GM23338 (cell line): Measurements from ENCODE around the gene PRAMEF1. TPM values are rescaled to one million over a fixed set of nuclear protein-coding genes. Genes with fewer than 3 reads are reported as not detected.

ENCODE experiments used
- ATAC-seq: fragments of 200-7000 bp; cut with Tn5 transposase; 3 replicates; pipeline ENCODE4 v1.9.1; 2020
- DNase-seq: peaks from one replicate; pipeline ENCODE4 v3.0.0-alpha.2; 2015; ENCODE audit warnings: low spot score
- H2AFZ ChIP-seq: fragments of 200-600 bp; sonication (generic); 2 replicates; pipeline ENCODE4 v1.8.0; 2016; ENCODE audit warnings: antibody characterized with exemption, mild to moderate bottlenecking, moderate library complexity
- H3F3A ChIP-seq: fragments of 200-600 bp; sonication (generic); replicated peaks from 2 replicates; pipeline ENCODE4 v1.8.0; 2017; ENCODE audit warnings: antibody characterized with exemption, mixed run types, low read depth
- H3K27ac ChIP-seq: fragments of 200-600 bp; sonication (generic); 2 replicates; pipeline ENCODE4 v1.6.1; 2016; ENCODE audit warnings: low read depth
- H3K27me3 ChIP-seq: fragments of 200-600 bp; sonication (generic); 2 replicates; pipeline ENCODE4 v1.8.0; 2016; ENCODE audit warnings: mild to moderate bottlenecking, mixed run types, moderate library complexity; ENCODE audit not compliant: insufficient read depth
- H3K36me3 ChIP-seq: fragments of 200-600 bp; sonication (generic); 2 replicates; pipeline ENCODE4 v1.8.0; 2016; ENCODE audit warnings: mild to moderate bottlenecking; ENCODE audit not compliant: insufficient read depth
- H3K4me1 ChIP-seq: fragments of 200-600 bp; sonication (generic); 2 replicates; pipeline ENCODE4 v1.8.0; 2016; ENCODE audit warnings: mild to moderate bottlenecking, moderate library complexity; ENCODE audit not compliant: insufficient read depth
- H3K4me2 ChIP-seq: fragments of 200-600 bp; sonication (generic); 2 replicates; pipeline ENCODE4 v1.7.1; 2017; ENCODE audit warnings: mixed run types
- H3K4me3 ChIP-seq: fragments of 200-600 bp; sonication (generic); 2 replicates; pipeline ENCODE4 v1.6.1; 2016; ENCODE audit warnings: mixed run types
- H3K79me2 ChIP-seq: fragments of 200-600 bp; sonication (generic); replicated peaks from 2 replicates; pipeline ENCODE4 v1.8.0; 2017; ENCODE audit warnings: mild to moderate bottlenecking; ENCODE audit not compliant: insufficient read depth
- H3K9me2 ChIP-seq: fragments of 200-600 bp; sonication (generic); 2 replicates; pipeline ENCODE4 v1.8.0; 2017; ENCODE audit not compliant: insufficient read depth
- H4K20me1 ChIP-seq: fragments of 200-600 bp; sonication (generic); replicated peaks from 2 replicates; pipeline ENCODE4 v1.8.0; 2017; ENCODE audit warnings: mild to moderate bottlenecking; ENCODE audit not compliant: insufficient read depth
- H3K27ac Mint-ChIP-seq: 2 replicates; pipeline ENCODE4 v1.8.0; 2020; ENCODE audit warnings: inconsistent platforms, mild to moderate bottlenecking, moderate library complexity, mixed read lengths
- H3K27me3 Mint-ChIP-seq: 3 replicates; pipeline ENCODE4 v1.8.0; 2022; ENCODE audit warnings: low read depth, mild to moderate bottlenecking, moderate library complexity, mixed read lengths, inconsistent platforms; ENCODE audit not compliant: insufficient read depth, poor library complexity
- H3K36me3 Mint-ChIP-seq: 3 replicates; pipeline ENCODE4 v1.8.0; 2021; ENCODE audit warnings: low read depth, mild to moderate bottlenecking, inconsistent platforms, moderate library complexity, mixed read lengths
- H3K4me1 Mint-ChIP-seq: 3 replicates; pipeline ENCODE4 v1.8.0; 2020; ENCODE audit warnings: mild to moderate bottlenecking, inconsistent platforms, mixed read lengths
- H3K4me3 Mint-ChIP-seq: 3 replicates; pipeline ENCODE4 v1.8.0; 2021; ENCODE audit warnings: moderate library complexity, mild to moderate bottlenecking, inconsistent platforms, mixed read lengths
- H3K9me3 Mint-ChIP-seq: 3 replicates; pipeline ENCODE4 v1.8.0; 2020; ENCODE audit warnings: moderate library complexity, mild to moderate bottlenecking, inconsistent platforms, mixed read lengths
- CTCF ChIP-seq, 2 experiments: fragments of 200-600 bp in 1 of 2; sonication (generic) in 1 of 2; conservative IDR thresholded peaks; 2 replicates each; pipeline versions ENCODE4 v1.5.1 to v1.6.1; 2016 to 2017; ENCODE audit warnings: antibody characterized with exemption in 2 of 2, low read depth in 2 of 2, mild to moderate bottlenecking in 2 of 2, moderate library complexity in 1 of 2
- ETS1 ChIP-seq: IDR thresholded peaks from 2 replicates; pipeline ENCODE4 v1.6.1; 2016; ENCODE audit warnings: antibody characterized with exemption
- EZH2 ChIP-seq: fragments of 200-600 bp; sonication (generic); IDR thresholded peaks from one replicate; pipeline ENCODE4 v1.8.0; 2017; ENCODE audit warnings: antibody characterized with exemption, mild to moderate bottlenecking, low read depth; ENCODE audit not compliant: unreplicated experiment
- NANOG ChIP-seq: IDR thresholded peaks from 2 replicates; pipeline ENCODE4 v1.6.1; 2016; ENCODE audit warnings: antibody characterized with exemption, borderline replicate concordance
- REST ChIP-seq: IDR thresholded peaks from one replicate; pipeline ENCODE4 v1.6.1; 2018; ENCODE audit warnings: antibody characterized with exemption; ENCODE audit not compliant: unreplicated experiment
- ZNF114 ChIP-seq: fragments of 250-450 bp; sonication (Bioruptor Pico); IDR thresholded peaks from 2 replicates; pipeline ENCODE4 v1.5.0; 2020; ENCODE audit warnings: mild to moderate bottlenecking, moderate library complexity
- ZNF331 ChIP-seq: fragments of 250-450 bp; sonication (Bioruptor Pico); IDR thresholded peaks from 2 replicates; pipeline ENCODE4 v1.5.0; 2020; ENCODE audit warnings: low read depth, mild to moderate bottlenecking, moderate library complexity
- polyA plus RNA-seq: library from polyadenylated mRNA; unstranded; fragments of >200 nt; fragmentation: Nextera tagmentation; extraction: Ambion mirVana; gene quantifications from 2 replicates; pipeline ENCODE4 v1.2.1, GENCODE V29; 2016
- total RNA-seq: library from RNA; depleted of rRNA; stranded (reverse); fragments of >200 nt; shearing (Covaris generic); gene quantifications from 2 replicates; pipeline ENCODE4 v1.2.3, GENCODE V29; 2014

The PRAMEF1 gene
- total and polyA plus RNA-seq, 2 experiments from 2014 or later = not detected

- H3K4me1 ChIP-seq = no peaks in the 10 kb centered on the region
- DNase-seq (no peak), ATAC-seq (no peak)
- no peak overlapping the region for H3K27ac ChIP-seq
- H3F3A ChIP-seq = no peaks in the 10 kb centered on the region
- no peaks in the 10 kb centered on the region for H3K27me3 ChIP-seq
- no peaks in the 10 kb centered on the region; the same call in 2 of the 3 replicates for H3K36me3 Mint-ChIP-seq
- no peaks in the 10 kb centered on the region; the same call in 2 of the 3 replicates for H3K9me3 Mint-ChIP-seq
- peaks cover 4% of the 10 kb centered on the region for H3K27me3 Mint-ChIP-seq
- H2AFZ ChIP-seq = no peak overlapping the region
- H3K36me3 ChIP-seq = no peaks in the 10 kb centered on the region
- no peaks in the 10 kb centered on the region for H4K20me1 ChIP-seq
- no peak overlapping the region for H3K4me2 ChIP-seq
- no peaks in the 10 kb centered on the region for H3K9me2 ChIP-seq
- no peaks in the 10 kb centered on the region for H3K79me2 ChIP-seq
- H3K4me3 Mint-ChIP-seq = no peak overlapping the region
- H3K4me3 ChIP-seq = no peak overlapping the region
- TF ChIP-seq REST (no peak), NANOG (no peak), ZNF114 (CRISPR knock-in tag) (no peak), EZH2 (no peak), ETS1 (no peak), ZNF331 (CRISPR knock-in tag) (no peak)
- H3K4me1 Mint-ChIP-seq = no peaks in the 10 kb centered on the region; the same call in 1 of the 3 replicates
- no peak overlapping the region for H3K27ac Mint-ChIP-seq
Observed at GRCh38 chr1:12756273-12756672, 34.9 kb upstream of the PRAMEF1 start.

DNA sequence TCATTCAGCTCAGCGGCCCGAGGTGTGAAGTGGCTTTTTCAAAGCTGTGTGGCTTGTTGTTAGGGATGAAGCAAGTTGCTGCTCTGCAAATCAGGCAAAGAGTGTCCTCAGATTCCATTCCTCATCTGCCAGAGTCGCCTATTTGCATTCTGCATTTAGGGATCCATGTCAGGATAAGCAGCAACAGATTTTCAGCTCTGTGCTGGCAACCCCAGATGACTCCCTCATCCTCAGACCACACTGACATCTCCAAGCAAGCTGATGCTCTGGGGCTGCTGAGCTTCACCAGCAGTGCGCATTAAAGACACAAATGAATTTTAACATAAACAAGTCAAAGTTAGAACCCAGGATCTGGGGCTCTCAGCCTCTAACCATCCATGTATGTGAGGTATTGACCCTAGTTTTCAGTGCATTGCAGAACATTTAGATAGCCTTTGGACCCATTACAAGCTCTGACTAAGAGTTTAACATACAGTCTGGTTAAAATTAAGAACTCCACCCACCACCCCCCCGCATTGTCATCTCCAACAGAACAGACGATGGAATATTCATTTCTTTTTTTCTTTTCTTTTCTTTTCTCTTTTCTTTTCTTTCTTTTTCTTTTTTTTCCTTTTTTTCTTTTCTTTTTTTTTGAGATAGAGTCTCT lies 34.3 kb upstream of the PRAMEF1 start:
- no peaks in the 10 kb centered on the region for H3F3A ChIP-seq
- ATAC-seq (no peak), DNase-seq (no peak)
- no peak overlapping the region for H3K27ac ChIP-seq
- Mint-ChIP-seq H3K27me3 (peaks cover 4% of the 10 kb centered on the region), H3K36me3 (no peaks in the 10 kb centered on the region; the same call in 2 of the 3 replicates), H3K9me3 (no peaks in the 10 kb centered on the region; the same call in 2 of the 3 replicates), H3K4me1 (no peaks in the 10 kb centered on the region; the same call in 1 of the 3 replicates), H3K4me3 (no peak overlapping the region), H3K27ac (no peak overlapping the region)
- H3K9me2 ChIP-seq = no peaks in the 10 kb centered on the region
- H3K4me2 ChIP-seq = no peak overlapping the region
- H3K79me2 ChIP-seq = no peaks in the 10 kb centered on the region
- H4K20me1 ChIP-seq = no peaks in the 10 kb centered on the region
- H2AFZ ChIP-seq = no peak overlapping the region
- H3K4me1 ChIP-seq = no peaks in the 10 kb centered on the region
- H3K4me3 ChIP-seq = no peak overlapping the region
- H3K36me3 ChIP-seq = no peaks in the 10 kb centered on the region
- H3K27me3 ChIP-seq = no peaks in the 10 kb centered on the region
- TF ChIP-seq CTCF (conservative IDR thresholded peaks at IDR 0.05; ENCODE audit: low read depth in 2 of 2) = no peak
- TF ChIP-seq ETS1 = no peak
